AG04449 (cell line): ENCODE data around the gene HSPE1.

Source experiments
- CTCF ChIA-PET: fragments of 350-600 bp; formaldehyde crosslinking; extraction: SDS; loops from one replicate; lab custom pipeline; 2021; ENCODE audit warnings: antibody characterized with exemption; lab: Yijun Ruan, JAX
- POLR2A ChIA-PET: fragments of 400-600, 350-600 bp; formaldehyde crosslinking; extraction: SDS; loops from one replicate; lab custom pipeline; 2020; ENCODE audit warnings: antibody characterized with exemption, inconsistent platforms; lab: Yijun Ruan, JAX
- DNase-seq: peaks from one replicate; pipeline ENCODE4 v3.0.0-alpha.2; 2010; ENCODE audit warnings: low read depth, low spot score
- H3K4me3 ChIP-seq: 2 replicates; pipeline ENCODE4 v1.5.1; 2011; ENCODE audit warnings: low read depth, mild to moderate bottlenecking, control low read depth, low read length
- TF ChIP-seq, protein P1 (sequence below): IDR thresholded peaks from one replicate; pipeline ENCODE4 v1.5.1; 2011; ENCODE audit warnings: mild to moderate bottlenecking, moderate library complexity, low read length, control low read depth, inconsistent platforms; ENCODE audit not compliant: insufficient read depth; ENCODE audit errors: missing control alignments

Gene HSPE1

DNA sequence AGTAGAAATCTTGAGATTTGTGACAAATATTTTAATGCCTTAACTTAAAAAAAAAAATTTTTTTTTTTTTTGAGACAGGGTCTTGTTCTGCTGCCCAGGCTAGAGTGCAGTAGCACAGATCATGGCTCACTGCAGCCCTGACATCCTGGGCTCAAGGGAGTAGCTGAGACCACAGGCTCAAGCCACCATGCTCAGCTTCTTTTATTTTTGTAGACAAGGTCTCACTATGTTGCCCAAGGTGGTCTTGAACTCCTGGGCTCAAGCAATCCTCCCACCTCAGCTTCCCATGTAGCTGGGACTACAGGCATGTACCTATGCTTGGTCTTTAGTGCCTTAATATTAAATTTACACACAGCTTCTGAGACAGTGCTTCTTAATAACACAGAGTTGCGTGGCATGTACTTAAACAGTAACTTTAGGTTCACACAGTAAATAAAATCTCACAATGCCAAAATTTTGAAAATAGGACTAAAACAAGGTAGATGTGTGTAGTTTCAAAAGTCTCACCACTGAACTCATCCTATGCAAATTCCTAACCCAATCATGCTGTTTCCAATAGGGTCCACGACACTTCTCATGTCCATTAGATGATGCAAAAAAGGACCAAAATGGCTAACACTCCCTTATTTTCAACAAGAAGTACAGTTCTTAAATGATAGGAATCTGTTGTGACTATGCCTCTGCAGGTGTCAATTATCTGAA, 4.6 kb upstream of the HSPE1 start:
- DNase-seq: no peak
- CTCF ChIA-PET: no interaction called here
- POLR2A ChIA-PET: interaction anchor here (1.2 kb wide), 1 partner anchor 42 kb away, joined by 4 read pairs; the partner anchor contains the start of gene COQ10B
- no peak overlapping the region for H3K4me3 ChIP-seq
- TF ChIP-seq, protein P1, sequence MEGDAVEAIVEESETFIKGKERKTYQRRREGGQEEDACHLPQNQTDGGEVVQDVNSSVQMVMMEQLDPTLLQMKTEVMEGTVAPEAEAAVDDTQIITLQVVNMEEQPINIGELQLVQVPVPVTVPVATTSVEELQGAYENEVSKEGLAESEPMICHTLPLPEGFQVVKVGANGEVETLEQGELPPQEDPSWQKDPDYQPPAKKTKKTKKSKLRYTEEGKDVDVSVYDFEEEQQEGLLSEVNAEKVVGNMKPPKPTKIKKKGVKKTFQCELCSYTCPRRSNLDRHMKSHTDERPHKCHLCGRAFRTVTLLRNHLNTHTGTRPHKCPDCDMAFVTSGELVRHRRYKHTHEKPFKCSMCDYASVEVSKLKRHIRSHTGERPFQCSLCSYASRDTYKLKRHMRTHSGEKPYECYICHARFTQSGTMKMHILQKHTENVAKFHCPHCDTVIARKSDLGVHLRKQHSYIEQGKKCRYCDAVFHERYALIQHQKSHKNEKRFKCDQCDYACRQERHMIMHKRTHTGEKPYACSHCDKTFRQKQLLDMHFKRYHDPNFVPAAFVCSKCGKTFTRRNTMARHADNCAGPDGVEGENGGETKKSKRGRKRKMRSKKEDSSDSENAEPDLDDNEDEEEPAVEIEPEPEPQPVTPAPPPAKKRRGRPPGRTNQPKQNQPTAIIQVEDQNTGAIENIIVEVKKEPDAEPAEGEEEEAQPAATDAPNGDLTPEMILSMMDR: no peak

DNA sequence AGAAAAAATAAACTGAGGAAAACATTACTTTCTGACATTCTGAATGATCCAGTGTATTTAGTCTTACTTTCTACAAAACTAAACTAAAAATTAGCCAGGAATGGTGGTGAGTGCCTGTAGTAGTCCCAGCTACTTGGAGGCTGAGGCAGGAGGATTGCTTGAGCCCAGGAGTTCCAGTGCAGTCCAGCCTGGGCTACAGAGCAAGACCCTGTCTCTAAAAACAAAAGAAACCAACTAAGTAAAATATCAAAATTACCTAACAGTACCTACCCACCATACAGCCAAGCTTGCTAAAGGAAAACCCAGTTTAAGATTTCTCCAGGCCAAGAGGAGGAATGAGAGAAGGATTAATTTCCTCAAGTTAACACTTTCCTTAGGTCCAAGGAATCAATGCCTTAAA, 3.5 kb upstream of the HSPE1 start:
- no peak for DNase-seq
- POLR2A ChIA-PET: no interaction called here
- CTCF ChIA-PET: interaction anchor here (1.0 kb wide), 1 partner anchor 19 kb away, joined by 4 read pairs; no protein-coding TSS in a partner anchor
- no peak overlapping the region for H3K4me3 ChIP-seq
- TF ChIP-seq, protein P1: no peak

DNA sequence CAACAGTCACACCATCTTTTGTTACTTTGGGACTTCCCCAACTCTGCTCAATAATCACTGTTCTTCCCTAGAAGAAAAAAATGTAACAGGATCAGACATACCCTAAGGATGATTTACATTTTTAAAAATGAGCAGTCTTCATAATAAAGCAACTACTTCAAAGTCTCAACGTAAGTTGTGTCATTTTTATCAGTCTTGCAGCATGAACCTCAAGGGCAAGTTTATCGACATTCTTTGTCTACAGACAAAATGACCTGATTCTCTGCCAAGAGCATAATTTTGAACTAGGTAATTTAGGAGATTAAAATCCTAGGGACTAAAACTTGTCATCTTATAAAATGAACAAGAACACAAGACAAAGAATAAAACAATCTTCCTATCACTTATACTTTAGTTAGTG, 2.9 kb upstream of the HSPE1 start:
- DNase-seq: no peak
- TF ChIP-seq, protein P1: no peak
- H3K4me3 ChIP-seq: no peak overlapping the region
- CTCF ChIA-PET: interaction anchor here (1.0 kb wide), 1 partner anchor 19 kb away, joined by 4 read pairs; no protein-coding TSS in a partner anchor
- POLR2A ChIA-PET: no interaction called here

DNA sequence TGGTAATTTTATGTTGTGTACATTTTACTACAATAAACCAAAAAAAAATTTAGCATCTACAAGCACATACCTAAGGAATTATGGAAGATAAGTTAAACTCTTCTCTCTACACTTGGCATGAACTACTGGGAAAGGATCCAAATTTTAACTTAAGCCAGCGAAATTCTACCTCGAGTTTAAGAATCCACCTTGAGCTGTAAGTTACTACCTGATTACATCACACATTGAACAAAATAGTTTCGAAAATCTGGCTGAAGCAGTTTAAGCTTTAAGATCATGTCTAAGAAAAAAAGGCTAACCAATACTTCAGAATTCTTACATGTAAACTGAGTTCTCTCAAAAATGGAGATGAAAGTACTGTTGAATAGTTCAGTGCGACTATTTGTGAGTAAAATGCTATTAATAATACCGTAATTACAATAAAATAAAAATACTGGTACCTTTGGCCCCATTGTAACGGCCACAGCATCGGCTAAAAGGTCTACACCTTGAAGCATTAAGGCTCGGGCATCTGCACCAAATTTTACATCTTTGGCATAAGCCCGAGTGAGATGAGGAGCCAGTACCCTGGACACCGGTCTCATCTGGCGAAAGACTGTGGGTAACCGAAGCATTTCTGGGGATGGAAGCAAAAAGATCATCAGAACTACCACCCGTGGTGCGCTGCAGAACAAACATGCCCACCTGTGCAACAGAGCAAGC, 1.8 kb upstream of the HSPE1 start:
- TF ChIP-seq, protein P1: no peak
- CTCF ChIA-PET: no interaction called here
- POLR2A ChIA-PET: interaction anchor here (0.7 to 2.9 kb wide), 6 partner anchors 7 to 63 kb away, joined by 3 to 17 read pairs (median 4); partner anchors contain the start of genes COQ10B and SF3B1
- peak overlapping the region; percentile 78 for H3K4me3 ChIP-seq
- no peak for DNase-seq

DNA sequence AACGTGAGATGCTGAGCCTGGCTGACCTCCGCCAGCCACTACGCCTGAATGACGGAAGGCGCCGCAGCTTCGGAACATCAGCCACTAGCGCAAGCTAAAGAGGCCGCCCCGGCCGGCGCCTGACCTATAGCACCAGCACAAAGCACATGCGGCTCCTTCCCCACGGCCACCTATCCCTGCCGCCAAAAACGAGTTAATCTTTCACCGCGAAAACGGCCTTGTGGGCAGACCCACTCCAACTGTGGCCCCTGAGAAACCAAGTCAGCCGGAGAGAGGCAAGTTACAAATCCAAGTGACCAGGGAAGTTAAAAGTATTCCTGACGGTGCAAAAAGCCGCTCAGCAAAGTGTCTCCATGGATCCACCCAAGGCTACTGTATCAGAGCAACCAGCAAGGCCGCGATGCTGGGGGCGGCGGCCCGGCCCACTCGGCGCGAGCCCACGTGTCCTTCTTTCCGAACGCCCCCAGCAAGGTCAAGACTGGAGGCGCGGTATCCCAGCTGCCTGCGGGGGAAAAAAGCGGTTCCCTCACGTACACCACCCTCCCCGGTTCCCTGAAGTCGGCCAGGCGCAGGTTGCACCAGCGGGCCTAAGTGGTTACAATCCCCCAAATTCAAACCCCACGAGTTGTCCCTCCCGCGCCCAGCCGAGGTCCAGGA, 1.1 kb upstream of the HSPE1 start:
- TF ChIP-seq, protein P1: no peak
- H3K4me3 ChIP-seq: peak overlapping the region; percentile 78
- CTCF ChIA-PET: interaction anchor here (1.6 kb wide), 1 partner anchor 208 kb away, joined by 4 read pairs; no protein-coding TSS in a partner anchor
- POLR2A ChIA-PET: interaction anchor here (0.6 to 2.9 kb wide), 13 partner anchors 8 to 176 kb away, joined by 3 to 25 read pairs (median 4); partner anchors contain the start of genes COQ10B, MOB4, RFTN2 and SF3B1
- DNase-seq: no peak
